CD4-positive, alpha-beta T cell (primary cell): ENCODE measurements around the gene SYCP3. TPM values are rescaled to one million over a fixed set of nuclear protein-coding genes. Genes with fewer than 3 reads are reported as not detected.
A peak's percentile ranks its signal among the peaks of the same experiment; 100 is the strongest.

Experiments used
- ATAC-seq: fragments of 200-7000 bp; cut with Tn5 transposase; one replicate; pipeline ENCODE4 v1.10.0; 2022; ENCODE audit warnings: mild to moderate bottlenecking; ENCODE audit not compliant: poor library complexity
- CTCF ChIA-PET: fragments of 350-600 bp; sonication (Branson Sonifier 250); formaldehyde crosslinking; loops from one replicate; lab custom pipeline; 2021; ENCODE audit warnings: antibody characterized with exemption, inconsistent platforms; lab: Charles Lee
- POLR2A ChIA-PET: fragments of 350-600 bp; sonication (Branson Sonifier 250); formaldehyde crosslinking; loops from one replicate; lab custom pipeline; 2021; ENCODE audit warnings: antibody characterized with exemption, inconsistent platforms; lab: Charles Lee
- DNase-seq, 14 experiments: peaks; one replicate each; pipeline ENCODE4 v3.0.0-alpha.2; 2013 to 2020; ENCODE audit warnings: mixed read lengths in 2 of 14
- H3K27ac ChIP-seq, 2 donors: one replicate each; pipeline versions ENCODE4 v1.5.1 to v1.7.0; 2013; ENCODE audit warnings: low read length in 2 of 2, low read depth in 1 of 2, mild to moderate bottlenecking in 1 of 2
- H3K27me3 ChIP-seq, 2 experiments: 1 replicate in 1 of 2; 2 replicates in 1 of 2; pipeline versions ENCODE4 v1.6.1 to v1.7.0; 2013; ENCODE audit warnings: low read length in 2 of 2, control low read depth in 1 of 2, mild to moderate bottlenecking in 1 of 2, moderate library complexity in 1 of 2; ENCODE audit not compliant: insufficient read depth in 2 of 2, control insufficient read depth in 1 of 2
- H3K36me3 ChIP-seq: one replicate; pipeline ENCODE4 v1.6.1; 2013; ENCODE audit warnings: low read length, control low read depth; ENCODE audit not compliant: insufficient read depth
- H3K4me1 ChIP-seq: one replicate; pipeline ENCODE4 v1.6.1; 2013; ENCODE audit warnings: low read length, control low read depth; ENCODE audit not compliant: insufficient read depth
- H3K4me3 ChIP-seq: one replicate; pipeline ENCODE4 v1.5.1; 2013; ENCODE audit warnings: mild to moderate bottlenecking, low read length, moderate library complexity
- H3K9me3 ChIP-seq, 2 experiments: 1 replicate in 1 of 2; 2 replicates in 1 of 2; pipeline versions ENCODE4 v1.6.1 to v1.7.0; 2013; ENCODE audit warnings: low read length in 2 of 2, mild to moderate bottlenecking in 2 of 2, control low read depth in 1 of 2, moderate library complexity in 1 of 2; ENCODE audit not compliant: control insufficient read depth in 1 of 2, insufficient read depth in 1 of 2
- H3K27ac Mint-ChIP-seq: one replicate; pipeline ENCODE4 v1.8.0; 2020; ENCODE audit warnings: mixed read lengths
- H3K27me3 Mint-ChIP-seq: one replicate; pipeline ENCODE4 v1.8.0; 2021; ENCODE audit warnings: mixed read lengths
- H3K36me3 Mint-ChIP-seq: one replicate; pipeline ENCODE4 v1.8.0; 2021; ENCODE audit warnings: low read depth, mixed read lengths
- H3K4me1 Mint-ChIP-seq: one replicate; pipeline ENCODE4 v1.8.0; 2021; ENCODE audit warnings: low read depth, mixed read lengths
- H3K4me3 Mint-ChIP-seq: one replicate; pipeline ENCODE4 v1.8.0; 2020; ENCODE audit warnings: mild to moderate bottlenecking, mixed read lengths
- H3K9me3 Mint-ChIP-seq: one replicate; pipeline ENCODE4 v1.8.0; 2020; ENCODE audit warnings: mixed read lengths
- CTCF ChIP-seq: fragments of 200-600 bp; IDR thresholded peaks from one replicate; pipeline ENCODE4 v1.8.0; 2022; ENCODE audit warnings: antibody characterized with exemption, mild to moderate bottlenecking
- intact Hi-C, 2 experiments: fragments of 100-400 bp; cut with DNase I in 1 of 2; cut with micrococcal nuclease in 1 of 2; formaldehyde crosslinking; loops; one replicate each; pipeline versions ENCODE4 v1.15.1 to v1.9.0; 2023 to 2025; cut with DNase I, micrococcal nuclease
- total RNA-seq, 174 experiments: library from RNA in 2 of 174; stranded (reverse) in 2 of 174; gene quantifications; one replicate each; pipeline ENCODE4 v1.2.3 and lab custom pipeline; 2021 to 2026

The SYCP3 gene
- total RNA-seq, 2 experiments from 2014 or later = 0.22 to 0.34 TPM

DNA sequence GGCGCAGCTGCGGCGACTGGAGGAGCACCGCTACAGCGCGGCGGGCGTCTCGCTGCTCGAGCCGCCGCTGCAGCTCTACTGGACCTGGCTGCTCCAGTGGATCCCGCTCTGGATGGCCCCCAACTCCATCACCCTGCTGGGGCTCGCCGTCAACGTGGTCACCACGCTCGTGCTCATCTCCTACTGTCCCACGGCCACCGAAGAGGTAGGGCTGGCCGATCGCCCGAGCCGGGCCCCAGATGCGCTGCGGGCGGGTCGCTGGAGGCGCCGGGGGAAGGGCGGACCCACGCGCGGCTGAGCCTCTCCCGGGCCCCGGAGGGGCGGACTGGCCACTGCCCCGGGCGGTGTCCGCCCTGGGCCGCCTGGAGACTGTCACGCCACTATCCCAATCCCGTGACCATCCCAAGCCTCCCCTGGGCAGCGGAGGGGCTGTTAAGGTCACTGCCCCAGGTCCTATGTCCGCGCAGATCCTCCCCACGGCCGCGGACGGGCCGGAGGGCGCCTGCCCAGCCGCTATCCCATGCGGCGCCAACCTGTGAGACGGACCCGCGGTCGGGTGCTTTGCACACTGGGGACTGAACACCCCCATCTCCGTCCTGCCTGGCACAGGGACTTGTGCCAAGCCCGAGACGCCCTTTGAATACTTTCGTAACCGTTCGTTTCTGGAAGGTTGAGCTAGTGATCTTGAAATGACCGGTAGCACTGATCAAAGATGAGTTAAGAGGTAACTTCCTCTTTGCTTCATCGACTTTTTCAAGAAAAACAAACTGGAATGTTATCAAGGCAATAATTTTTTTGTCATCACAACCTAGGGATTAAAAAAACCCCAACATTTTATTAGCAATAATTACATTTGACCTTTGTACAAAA lies 41.1 kb downstream of the SYCP3 start:
- peak overlapping the region; percentile 95 for H3K4me3 Mint-ChIP-seq
- peak; percentile 25 for ATAC-seq
- peaks cover 21% of the 10 kb centered on the region for H3K4me1 ChIP-seq
- peaks cover 12% of the 10 kb centered on the region for H3K36me3 Mint-ChIP-seq
- H3K27ac Mint-ChIP-seq = peak overlapping the region; percentile 80
- no peaks in the 10 kb centered on the region for H3K27me3 ChIP-seq
- no peak for TF ChIP-seq CTCF
- H3K4me3 ChIP-seq = peak overlapping the region; percentile 93
- H3K27me3 Mint-ChIP-seq = no peaks in the 10 kb centered on the region
- CTCF ChIA-PET = interaction anchor here (1.0 to 1.3 kb wide), 2 partner anchors 61 to 126 kb away, joined by 3 read pairs; no protein-coding TSS in a partner anchor
- no peaks in the 10 kb centered on the region for H3K36me3 ChIP-seq
- POLR2A ChIA-PET = interaction anchor here (0.8 to 1.2 kb wide), 3 partner anchors 15 to 132 kb away, joined by 3 to 5 read pairs (median 4); partner anchors contain the start of gene GNPTAB
- H3K4me1 Mint-ChIP-seq = peaks cover 46% of the 10 kb centered on the region
- no peaks in the 10 kb centered on the region for H3K9me3 Mint-ChIP-seq
- no peak overlapping the region for H3K27ac ChIP-seq
- peak in 6 of 14 experiments; percentile 3 to 37 (median 25) for DNase-seq
- intact Hi-C loops = loop anchor here in 1 of 2 experiments (5.0 kb wide), 1 partner anchor 134 kb away; the partner anchor contains the start of gene GNPTAB
- no peaks in the 10 kb centered on the region for H3K9me3 ChIP-seq

DNA sequence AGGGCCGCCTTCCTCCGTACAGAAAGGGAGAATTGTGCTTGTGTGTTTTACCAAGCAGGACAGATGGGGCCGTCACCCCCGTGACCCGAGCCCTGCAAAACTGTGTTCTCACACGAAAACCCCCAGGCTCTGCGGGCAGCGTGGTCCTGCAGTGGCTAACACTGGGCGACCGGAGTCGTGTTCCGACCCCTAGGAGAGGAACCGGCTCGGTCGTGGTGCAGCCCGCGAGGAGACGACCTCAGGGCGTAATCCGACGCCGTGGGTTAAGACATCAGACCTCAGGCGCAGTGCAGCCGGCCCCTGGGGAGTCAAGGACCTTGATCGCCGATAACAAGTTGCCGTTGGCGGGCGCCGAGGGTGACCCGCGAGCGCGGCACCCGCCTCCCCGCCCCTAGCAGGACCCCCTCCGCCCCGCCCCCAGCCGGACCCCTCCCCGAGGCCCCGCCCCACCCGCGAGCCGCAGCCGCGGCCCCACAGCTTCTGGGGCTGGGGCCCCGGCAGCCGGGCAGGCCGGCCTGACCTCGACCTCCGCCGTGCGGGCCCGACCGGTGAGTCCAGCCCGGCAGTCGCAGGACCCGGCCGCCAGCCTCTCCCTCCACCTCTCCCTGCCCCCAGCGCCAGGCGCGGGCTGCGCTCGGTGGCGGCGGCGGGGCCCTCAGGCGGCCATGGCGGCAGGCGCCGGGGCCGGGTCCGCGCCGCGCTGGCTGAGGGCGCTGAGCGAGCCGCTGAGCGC lies 41.9 kb downstream of the SYCP3 start, which contains the start of gene CHPT1:
CHPT1 (plus strand) TSS at position 444 of the 733 bp plus-strand sequence; CDS start at position 666, 222 bp downstream.
- Histone ChIP-seq H3K4me1 (peaks cover 21% of the 10 kb centered on the region), H3K27ac (no peak within 1 kb of the TSS), H3K9me3 (no peaks in the 10 kb centered on the region), H3K27me3 (no peaks in the 10 kb centered on the region), H3K4me3 (peak within 1 kb of the TSS; percentile 93), H3K36me3 (no peaks in the 10 kb centered on the region)
- ATAC-seq (peak; percentile 80), DNase-seq (peak; percentile 22 to 80 (median 49))
- CTCF ChIA-PET = interaction anchor here (1.0 to 1.3 kb wide), 2 partner anchors 62 to 126 kb away, joined by 3 read pairs; no protein-coding TSS in a partner anchor
- no peaks in the 10 kb centered on the region for H3K9me3 Mint-ChIP-seq
- H3K27ac Mint-ChIP-seq = peak within 1 kb of the TSS; percentile 87
- H3K4me3 Mint-ChIP-seq = peak within 1 kb of the TSS; percentile 95
- intact Hi-C loops = loop anchor here in 1 of 2 experiments (5.0 kb wide), 1 partner anchor 135 kb away; the partner anchor contains the start of gene GNPTAB
- POLR2A ChIA-PET = interaction anchor here (0.8 kb wide), 1 partner anchor 62 kb away, joined by 3 read pairs; no protein-coding TSS in a partner anchor
- TF ChIP-seq CTCF = no peak
- H3K4me1 Mint-ChIP-seq = peaks cover 46% of the 10 kb centered on the region
- no peaks in the 10 kb centered on the region for H3K27me3 Mint-ChIP-seq
- peaks cover 12% of the 10 kb centered on the region for H3K36me3 Mint-ChIP-seq
